ENCODE data around the gene C6orf15.

The C6orf15 gene

DNA sequence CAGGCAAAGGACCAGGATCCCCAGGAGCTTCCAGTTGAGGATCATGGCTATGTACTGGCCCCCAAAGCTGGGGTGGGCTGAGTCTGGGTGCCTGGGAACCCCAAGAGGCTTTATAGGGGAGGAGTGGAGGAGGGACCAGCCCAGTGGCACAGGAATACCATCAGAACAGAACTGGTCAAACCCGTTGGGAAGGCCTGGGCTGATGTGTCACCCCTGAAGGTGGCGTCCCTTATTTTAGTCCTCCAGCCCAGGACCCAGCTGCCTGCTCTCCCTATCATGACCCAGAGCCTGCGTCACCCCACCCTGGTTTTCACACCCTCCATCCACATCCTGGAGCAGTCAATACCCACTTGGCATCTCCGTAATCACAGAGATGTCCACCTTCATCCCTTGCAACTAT, 26.6 kb upstream of the C6orf15 start, which contains the start of gene PSORS1C2:
Gene PSORS1C2 (minus strand): TSS at position 85 of the 400 bp plus-strand sequence. CDS start 40 bp downstream, at position 45.
- Histone ChIP-seq H2AFZ (ENCODE audit: low read length) (peak within 1 kb of the TSS; percentile 43), H3K27me3 (replicated peaks; ENCODE audit: insufficient read depth, low read length) (peaks cover 5% of the 10 kb centered on the region; the same call in 1 of the 2 replicates), H3K27ac (ENCODE audit: low read length) (no peak within 1 kb of the TSS), H4K20me1 (ENCODE audit: insufficient read depth, low read length) (no peaks in the 10 kb centered on the region), H3K4me2 (ENCODE audit: low read depth, low read length) (peak within 1 kb of the TSS; percentile 92), H3K36me3 (replicated peaks; ENCODE audit: insufficient read depth, low read length) (no peaks in the 10 kb centered on the region), H3K4me3 (ENCODE audit: low read length) (peak within 1 kb of the TSS; percentile 49; the same call in 1 of the 2 replicates), H3K4me1 (ENCODE audit: low read length) (no peaks in the 10 kb centered on the region), H3K9me3 (replicated peaks; ENCODE audit: insufficient read depth, low read length) (no peaks in the 10 kb centered on the region), H3K9ac (ENCODE audit: low read length) (no peak within 1 kb of the TSS), H3F3A (ENCODE audit: insufficient read depth, low read length) (no peaks in the 10 kb centered on the region), H3K79me2 (ENCODE audit: low read length) (no peaks in the 10 kb centered on the region), H3K9me2 (replicated peaks; ENCODE audit: insufficient read depth, low read length) (no peaks in the 10 kb centered on the region)
- no peak for DNase-seq
- TF ChIP-seq EZH2 (optimal IDR thresholded peaks at IDR 0.05; ENCODE audit: low read depth, low read length): no peak
- no peak for TF ChIP-seq EZH2phosphoT487 (IDR thresholded peaks at IDR 0.05; ENCODE audit: low read length)
- TF ChIP-seq, protein P1, sequence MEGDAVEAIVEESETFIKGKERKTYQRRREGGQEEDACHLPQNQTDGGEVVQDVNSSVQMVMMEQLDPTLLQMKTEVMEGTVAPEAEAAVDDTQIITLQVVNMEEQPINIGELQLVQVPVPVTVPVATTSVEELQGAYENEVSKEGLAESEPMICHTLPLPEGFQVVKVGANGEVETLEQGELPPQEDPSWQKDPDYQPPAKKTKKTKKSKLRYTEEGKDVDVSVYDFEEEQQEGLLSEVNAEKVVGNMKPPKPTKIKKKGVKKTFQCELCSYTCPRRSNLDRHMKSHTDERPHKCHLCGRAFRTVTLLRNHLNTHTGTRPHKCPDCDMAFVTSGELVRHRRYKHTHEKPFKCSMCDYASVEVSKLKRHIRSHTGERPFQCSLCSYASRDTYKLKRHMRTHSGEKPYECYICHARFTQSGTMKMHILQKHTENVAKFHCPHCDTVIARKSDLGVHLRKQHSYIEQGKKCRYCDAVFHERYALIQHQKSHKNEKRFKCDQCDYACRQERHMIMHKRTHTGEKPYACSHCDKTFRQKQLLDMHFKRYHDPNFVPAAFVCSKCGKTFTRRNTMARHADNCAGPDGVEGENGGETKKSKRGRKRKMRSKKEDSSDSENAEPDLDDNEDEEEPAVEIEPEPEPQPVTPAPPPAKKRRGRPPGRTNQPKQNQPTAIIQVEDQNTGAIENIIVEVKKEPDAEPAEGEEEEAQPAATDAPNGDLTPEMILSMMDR (IDR thresholded peaks at IDR 0.05; ENCODE audit: low read length): no peak

DNA sequence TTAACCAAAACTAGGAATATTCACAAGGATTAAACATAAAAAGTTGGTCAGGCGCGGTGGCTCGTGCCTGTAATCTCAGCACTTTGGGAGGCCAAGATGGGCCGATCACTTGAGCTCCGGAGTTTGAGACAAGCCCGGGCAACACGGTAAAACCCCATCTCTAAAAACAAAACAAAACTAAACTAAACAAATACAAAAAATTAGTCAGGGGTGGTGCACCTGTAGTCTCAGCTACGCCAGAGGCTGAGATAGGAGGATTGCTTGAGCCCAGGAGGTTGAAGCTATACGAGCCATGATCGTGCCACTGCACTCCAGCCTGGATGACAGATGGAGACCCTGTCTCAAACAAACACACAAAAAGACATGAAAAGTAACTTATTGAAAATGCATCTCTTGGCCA, 23.3 kb upstream of the C6orf15 start:
- Histone ChIP-seq H4K20me1 (ENCODE audit: insufficient read depth, low read length) (no peaks in the 10 kb centered on the region), H3K4me3 (ENCODE audit: low read length) (no peak overlapping the region), H3K27me3 (replicated peaks; ENCODE audit: insufficient read depth, low read length) (peaks cover 5% of the 10 kb centered on the region; the same call in 1 of the 2 replicates), H3K79me2 (ENCODE audit: low read length) (no peaks in the 10 kb centered on the region), H3F3A (ENCODE audit: insufficient read depth, low read length) (no peaks in the 10 kb centered on the region), H3K9ac (ENCODE audit: low read length) (no peak overlapping the region), H3K36me3 (replicated peaks; ENCODE audit: insufficient read depth, low read length) (no peaks in the 10 kb centered on the region), H3K4me1 (ENCODE audit: low read length) (no peaks in the 10 kb centered on the region), H3K9me2 (replicated peaks; ENCODE audit: insufficient read depth, low read length) (no peaks in the 10 kb centered on the region), H3K9me3 (replicated peaks; ENCODE audit: insufficient read depth, low read length) (no peaks in the 10 kb centered on the region), H3K27ac (ENCODE audit: low read length) (no peak overlapping the region), H2AFZ (ENCODE audit: low read length) (no peak overlapping the region), H3K4me2 (ENCODE audit: low read depth, low read length) (no peak overlapping the region)
- TF ChIP-seq EZH2phosphoT487 (IDR thresholded peaks at IDR 0.05; ENCODE audit: low read length) (no peak), EZH2 (optimal IDR thresholded peaks at IDR 0.05; ENCODE audit: low read depth, low read length) (no peak)
- TF ChIP-seq, protein P1 (IDR thresholded peaks at IDR 0.05; ENCODE audit: low read length): no peak
- no peak for DNase-seq

DNA sequence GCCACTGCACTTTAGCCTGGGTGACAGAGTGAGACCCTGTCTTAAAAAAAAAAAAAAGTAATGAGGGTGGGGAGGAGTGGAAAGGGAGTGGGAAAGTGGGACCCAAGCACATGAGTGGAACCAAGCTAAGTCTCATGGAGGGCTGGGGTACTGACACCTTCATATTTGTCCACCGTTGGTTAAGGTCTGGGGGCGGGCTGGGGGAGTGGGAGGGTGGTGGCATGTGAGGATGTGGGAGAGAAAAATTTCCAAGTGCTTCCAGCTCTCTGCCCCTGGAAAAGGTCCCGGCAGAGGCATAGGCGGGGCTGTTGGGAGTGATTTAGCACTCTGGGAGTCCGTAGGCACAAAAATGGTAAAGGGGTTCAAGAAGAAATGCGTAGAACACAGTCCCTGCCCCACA, 20.4 kb upstream of the C6orf15 start:
- Histone ChIP-seq H3K79me2 (ENCODE audit: low read length) (no peaks in the 10 kb centered on the region), H3K36me3 (replicated peaks; ENCODE audit: insufficient read depth, low read length) (no peaks in the 10 kb centered on the region), H3K4me2 (ENCODE audit: low read depth, low read length) (no peak overlapping the region), H3K4me3 (ENCODE audit: low read length) (no peak overlapping the region), H3F3A (ENCODE audit: insufficient read depth, low read length) (no peaks in the 10 kb centered on the region), H3K9me3 (replicated peaks; ENCODE audit: insufficient read depth, low read length) (no peaks in the 10 kb centered on the region), H3K9ac (ENCODE audit: low read length) (no peak overlapping the region), H3K9me2 (replicated peaks; ENCODE audit: insufficient read depth, low read length) (no peaks in the 10 kb centered on the region), H4K20me1 (ENCODE audit: insufficient read depth, low read length) (no peaks in the 10 kb centered on the region), H3K27me3 (replicated peaks; ENCODE audit: insufficient read depth, low read length) (0 out of 2 replicates have a peak, but pooled peaks cover 11% of the 10 kb centered on the region), H2AFZ (ENCODE audit: low read length) (no peak overlapping the region), H3K27ac (ENCODE audit: low read length) (no peak overlapping the region), H3K4me1 (ENCODE audit: low read length) (0 out of 2 replicates have a peak, but pooled peaks cover 2% of the 10 kb centered on the region)
- TF ChIP-seq EZH2 (optimal IDR thresholded peaks at IDR 0.05; ENCODE audit: low read depth, low read length) (no peak), EZH2phosphoT487 (IDR thresholded peaks at IDR 0.05; ENCODE audit: low read length) (no peak)
- TF ChIP-seq, protein P1 (IDR thresholded peaks at IDR 0.05; ENCODE audit: low read length): no peak
- no peak for DNase-seq

Measured in MM.1S (cell line).